MM.1S (cell line): ENCODE data around the gene MAL.

Source experiments
- DNase-seq: peaks from one replicate; pipeline ENCODE4 v3.0.0-alpha.2; 2015
- H2AFZ ChIP-seq: fragments of 300-600 bp; sonication (generic); 2 replicates; pipeline ENCODE4 v1.6.0; 2016; ENCODE audit warnings: antibody characterized with exemption, low read length
- H3F3A ChIP-seq: fragments of 300-600 bp; sonication (generic); 2 replicates; pipeline ENCODE4 v1.6.1; 2016; ENCODE audit warnings: mild to moderate bottlenecking, antibody characterized with exemption, low read length, moderate library complexity, mixed read lengths; ENCODE audit not compliant: insufficient read depth
- H3K27ac ChIP-seq: fragments of 300-600 bp; sonication (generic); 2 replicates; pipeline ENCODE4 v1.5.1; 2016; ENCODE audit warnings: mild to moderate bottlenecking, low read length
- H3K27me3 ChIP-seq: fragments of 300-600 bp; sonication (generic); replicated peaks from 2 replicates; pipeline ENCODE4 v1.6.0; 2016; ENCODE audit warnings: low read length; ENCODE audit not compliant: insufficient read depth
- H3K36me3 ChIP-seq: fragments of 300-600 bp; sonication (generic); replicated peaks from 2 replicates; pipeline ENCODE4 v1.6.1; 2016; ENCODE audit warnings: mild to moderate bottlenecking, low read length, mixed read lengths; ENCODE audit not compliant: insufficient read depth
- H3K4me1 ChIP-seq: fragments of 300-600 bp; sonication (generic); 2 replicates; pipeline ENCODE4 v1.6.1; 2016; ENCODE audit warnings: low read length, mixed read lengths
- H3K4me2 ChIP-seq: fragments of 300-600 bp; sonication (generic); 2 replicates; pipeline ENCODE4 v1.6.0; 2016; ENCODE audit warnings: low read depth, low read length
- H3K4me3 ChIP-seq: fragments of 300-600 bp; sonication (generic); 2 replicates; pipeline ENCODE4 v1.5.1; 2016; ENCODE audit warnings: low read length, mixed read lengths
- H3K79me2 ChIP-seq: fragments of 300-600 bp; sonication (generic); 2 replicates; pipeline ENCODE4 v1.6.1; 2016; ENCODE audit warnings: mixed run types, low read length, mixed read lengths
- H3K9ac ChIP-seq: fragments of 300-600 bp; sonication (generic); 2 replicates; pipeline ENCODE4 v1.6.1; 2016; ENCODE audit warnings: low read length, mixed read lengths
- H3K9me2 ChIP-seq: fragments of 300-600 bp; sonication (generic); replicated peaks from 2 replicates; pipeline ENCODE4 v1.6.1; 2016; ENCODE audit warnings: mild to moderate bottlenecking, low read length, mixed read lengths; ENCODE audit not compliant: insufficient read depth
- H3K9me3 ChIP-seq: fragments of 300-600 bp; sonication (generic); replicated peaks from 2 replicates; pipeline ENCODE4 v1.6.1; 2016; ENCODE audit warnings: mild to moderate bottlenecking, low read length, mixed read lengths; ENCODE audit not compliant: insufficient read depth
- H4K20me1 ChIP-seq: fragments of 300-600 bp; sonication (generic); 2 replicates; pipeline ENCODE4 v1.6.1; 2016; ENCODE audit warnings: mild to moderate bottlenecking, low read length, moderate library complexity, mixed read lengths; ENCODE audit not compliant: insufficient read depth
- EZH2 ChIP-seq: fragments of 300-600 bp; sonication (generic); optimal IDR thresholded peaks from 2 replicates; pipeline ENCODE3; 2017; ENCODE audit warnings: low read depth, mild to moderate bottlenecking, antibody characterized with exemption, low read length, mixed read lengths
- EZH2phosphoT487 ChIP-seq: fragments of 300-600 bp; sonication (generic); IDR thresholded peaks from 2 replicates; pipeline ENCODE4 v1.6.1; 2018; ENCODE audit warnings: antibody characterized with exemption, low read length
- TF ChIP-seq, protein P1 (sequence below): fragments of 300-600 bp; sonication (generic); IDR thresholded peaks from 2 replicates; pipeline ENCODE4 v1.5.1; 2016; ENCODE audit warnings: antibody characterized with exemption, low read length, mixed read lengths

MAL gene

GRCh38 chr2:95058466-95058988 is 33.0 kb downstream of the MAL start:
- Histone ChIP-seq H3K4me3 (no peak overlapping the region), H3K4me2 (no peak overlapping the region), H4K20me1 (no peaks in the 10 kb centered on the region), H3K9me3 (no peaks in the 10 kb centered on the region), H3K9ac (no peak overlapping the region), H3K9me2 (no peaks in the 10 kb centered on the region), H3K79me2 (no peaks in the 10 kb centered on the region), H3K27ac (no peak overlapping the region), H3F3A (no peaks in the 10 kb centered on the region), H2AFZ (no peak overlapping the region), H3K27me3 (no peaks in the 10 kb centered on the region), H3K36me3 (no peaks in the 10 kb centered on the region), H3K4me1 (peaks cover 7% of the 10 kb centered on the region; the same call in 1 of the 2 replicates)
- TF ChIP-seq, protein P1, sequence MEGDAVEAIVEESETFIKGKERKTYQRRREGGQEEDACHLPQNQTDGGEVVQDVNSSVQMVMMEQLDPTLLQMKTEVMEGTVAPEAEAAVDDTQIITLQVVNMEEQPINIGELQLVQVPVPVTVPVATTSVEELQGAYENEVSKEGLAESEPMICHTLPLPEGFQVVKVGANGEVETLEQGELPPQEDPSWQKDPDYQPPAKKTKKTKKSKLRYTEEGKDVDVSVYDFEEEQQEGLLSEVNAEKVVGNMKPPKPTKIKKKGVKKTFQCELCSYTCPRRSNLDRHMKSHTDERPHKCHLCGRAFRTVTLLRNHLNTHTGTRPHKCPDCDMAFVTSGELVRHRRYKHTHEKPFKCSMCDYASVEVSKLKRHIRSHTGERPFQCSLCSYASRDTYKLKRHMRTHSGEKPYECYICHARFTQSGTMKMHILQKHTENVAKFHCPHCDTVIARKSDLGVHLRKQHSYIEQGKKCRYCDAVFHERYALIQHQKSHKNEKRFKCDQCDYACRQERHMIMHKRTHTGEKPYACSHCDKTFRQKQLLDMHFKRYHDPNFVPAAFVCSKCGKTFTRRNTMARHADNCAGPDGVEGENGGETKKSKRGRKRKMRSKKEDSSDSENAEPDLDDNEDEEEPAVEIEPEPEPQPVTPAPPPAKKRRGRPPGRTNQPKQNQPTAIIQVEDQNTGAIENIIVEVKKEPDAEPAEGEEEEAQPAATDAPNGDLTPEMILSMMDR: no peak
- TF ChIP-seq EZH2: no peak
- no peak for TF ChIP-seq EZH2phosphoT487
- no peak for DNase-seq

- peaks cover 7% of the 10 kb centered on the region; the same call in 1 of the 2 replicates for H3K4me1 ChIP-seq
Observed at GRCh38 chr2:95058989-95059641, 33.6 kb downstream of the MAL start.

GRCh38 chr2:95059656-95060370 is 34.3 kb downstream of the MAL start:
- no peak overlapping the region for H2AFZ ChIP-seq
- H3K79me2 ChIP-seq: no peaks in the 10 kb centered on the region
- no peaks in the 10 kb centered on the region for H3K9me3 ChIP-seq
- no peak overlapping the region for H3K4me3 ChIP-seq
- no peak for TF ChIP-seq EZH2
- TF ChIP-seq EZH2phosphoT487: no peak
- TF ChIP-seq, protein P1: no peak
- H3K27ac ChIP-seq: no peak overlapping the region
- H3K9me2 ChIP-seq: no peaks in the 10 kb centered on the region
- no peaks in the 10 kb centered on the region for H3F3A ChIP-seq
- H3K4me2 ChIP-seq: no peak overlapping the region
- peaks cover 7% of the 10 kb centered on the region; the same call in 1 of the 2 replicates for H3K4me1 ChIP-seq
- H3K27me3 ChIP-seq: no peaks in the 10 kb centered on the region
- no peak for DNase-seq
- H3K9ac ChIP-seq: no peak overlapping the region
- no peaks in the 10 kb centered on the region for H4K20me1 ChIP-seq
- H3K36me3 ChIP-seq: no peaks in the 10 kb centered on the region

More at GRCh38 chr2:95058989-95059641, 33.6 kb downstream of the MAL start:
- no peak for DNase-seq
- Histone ChIP-seq H3K9ac (no peak overlapping the region), H3K9me2 (no peaks in the 10 kb centered on the region), H3K27me3 (no peaks in the 10 kb centered on the region), H4K20me1 (no peaks in the 10 kb centered on the region), H3K79me2 (no peaks in the 10 kb centered on the region), H3K27ac (no peak overlapping the region), H2AFZ (no peak overlapping the region), H3K4me2 (no peak overlapping the region), H3K4me3 (no peak overlapping the region), H3K36me3 (no peaks in the 10 kb centered on the region), H3F3A (no peaks in the 10 kb centered on the region), H3K9me3 (no peaks in the 10 kb centered on the region)
- no peak for TF ChIP-seq EZH2
- TF ChIP-seq, protein P1: no peak
- no peak for TF ChIP-seq EZH2phosphoT487
